Panc1 (cell line): Measurements from ENCODE around the gene DUOXA1.

ENCODE experiments used
- POLR2AphosphoS5 ChIP-seq: IDR thresholded peaks from 2 replicates; pipeline ENCODE4 v1.6.1; 2012; ENCODE audit warnings: mild to moderate bottlenecking, low read depth, low read length, moderate library complexity
- SIN3A ChIP-seq: IDR thresholded peaks from 2 replicates; pipeline ENCODE4 v1.6.1; 2012; ENCODE audit warnings: low read depth, mild to moderate bottlenecking, low read length, moderate library complexity, borderline replicate concordance; ENCODE audit not compliant: insufficient read depth
- TCF7L2 ChIP-seq: IDR thresholded peaks from 2 replicates; pipeline ENCODE4 v1.6.1; 2011; ENCODE audit warnings: mild to moderate bottlenecking, low read depth, low read length, inconsistent platforms
- TF ChIP-seq, protein P1 (sequence below): fragments of 450-650 bp; IDR thresholded peaks from 2 replicates; pipeline ENCODE4 v1.5.1; 2017; ENCODE audit warnings: mild to moderate bottlenecking
- TF ChIP-seq, protein P2 (sequence below), 2 experiments: IDR thresholded peaks; 2 replicates each; pipeline ENCODE4 v1.6.1; 2011 to 2012; ENCODE audit warnings: low read depth in 2 of 2, control low read depth in 1 of 2, low read length in 1 of 2, mild to moderate bottlenecking in 1 of 2, moderate library complexity in 1 of 2; ENCODE audit not compliant: insufficient read depth in 1 of 2

DNA sequence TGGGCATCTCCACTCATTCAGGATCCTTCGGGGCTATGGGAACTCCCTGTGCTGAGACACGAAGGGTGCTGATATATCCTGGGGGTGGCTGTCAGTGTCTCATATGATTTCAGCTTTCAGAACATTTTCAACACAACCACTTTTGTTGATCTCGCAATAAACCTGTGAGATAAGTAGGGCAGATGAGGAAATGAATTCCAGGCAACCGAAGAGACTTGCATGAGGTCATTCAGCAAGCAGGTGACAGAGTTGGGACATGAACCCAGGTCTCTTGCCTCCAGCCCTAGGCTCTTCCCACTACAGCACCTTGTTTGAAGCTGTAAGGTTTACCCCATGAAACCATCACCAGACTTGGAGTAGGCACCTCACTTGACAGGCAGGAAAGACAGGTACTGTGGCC lies 16.7 kb upstream of the DUOXA1 start:
- TF ChIP-seq, protein P1, sequence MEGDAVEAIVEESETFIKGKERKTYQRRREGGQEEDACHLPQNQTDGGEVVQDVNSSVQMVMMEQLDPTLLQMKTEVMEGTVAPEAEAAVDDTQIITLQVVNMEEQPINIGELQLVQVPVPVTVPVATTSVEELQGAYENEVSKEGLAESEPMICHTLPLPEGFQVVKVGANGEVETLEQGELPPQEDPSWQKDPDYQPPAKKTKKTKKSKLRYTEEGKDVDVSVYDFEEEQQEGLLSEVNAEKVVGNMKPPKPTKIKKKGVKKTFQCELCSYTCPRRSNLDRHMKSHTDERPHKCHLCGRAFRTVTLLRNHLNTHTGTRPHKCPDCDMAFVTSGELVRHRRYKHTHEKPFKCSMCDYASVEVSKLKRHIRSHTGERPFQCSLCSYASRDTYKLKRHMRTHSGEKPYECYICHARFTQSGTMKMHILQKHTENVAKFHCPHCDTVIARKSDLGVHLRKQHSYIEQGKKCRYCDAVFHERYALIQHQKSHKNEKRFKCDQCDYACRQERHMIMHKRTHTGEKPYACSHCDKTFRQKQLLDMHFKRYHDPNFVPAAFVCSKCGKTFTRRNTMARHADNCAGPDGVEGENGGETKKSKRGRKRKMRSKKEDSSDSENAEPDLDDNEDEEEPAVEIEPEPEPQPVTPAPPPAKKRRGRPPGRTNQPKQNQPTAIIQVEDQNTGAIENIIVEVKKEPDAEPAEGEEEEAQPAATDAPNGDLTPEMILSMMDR: no peak
- TF ChIP-seq POLR2AphosphoS5: no peak
- TF ChIP-seq, protein P2, sequence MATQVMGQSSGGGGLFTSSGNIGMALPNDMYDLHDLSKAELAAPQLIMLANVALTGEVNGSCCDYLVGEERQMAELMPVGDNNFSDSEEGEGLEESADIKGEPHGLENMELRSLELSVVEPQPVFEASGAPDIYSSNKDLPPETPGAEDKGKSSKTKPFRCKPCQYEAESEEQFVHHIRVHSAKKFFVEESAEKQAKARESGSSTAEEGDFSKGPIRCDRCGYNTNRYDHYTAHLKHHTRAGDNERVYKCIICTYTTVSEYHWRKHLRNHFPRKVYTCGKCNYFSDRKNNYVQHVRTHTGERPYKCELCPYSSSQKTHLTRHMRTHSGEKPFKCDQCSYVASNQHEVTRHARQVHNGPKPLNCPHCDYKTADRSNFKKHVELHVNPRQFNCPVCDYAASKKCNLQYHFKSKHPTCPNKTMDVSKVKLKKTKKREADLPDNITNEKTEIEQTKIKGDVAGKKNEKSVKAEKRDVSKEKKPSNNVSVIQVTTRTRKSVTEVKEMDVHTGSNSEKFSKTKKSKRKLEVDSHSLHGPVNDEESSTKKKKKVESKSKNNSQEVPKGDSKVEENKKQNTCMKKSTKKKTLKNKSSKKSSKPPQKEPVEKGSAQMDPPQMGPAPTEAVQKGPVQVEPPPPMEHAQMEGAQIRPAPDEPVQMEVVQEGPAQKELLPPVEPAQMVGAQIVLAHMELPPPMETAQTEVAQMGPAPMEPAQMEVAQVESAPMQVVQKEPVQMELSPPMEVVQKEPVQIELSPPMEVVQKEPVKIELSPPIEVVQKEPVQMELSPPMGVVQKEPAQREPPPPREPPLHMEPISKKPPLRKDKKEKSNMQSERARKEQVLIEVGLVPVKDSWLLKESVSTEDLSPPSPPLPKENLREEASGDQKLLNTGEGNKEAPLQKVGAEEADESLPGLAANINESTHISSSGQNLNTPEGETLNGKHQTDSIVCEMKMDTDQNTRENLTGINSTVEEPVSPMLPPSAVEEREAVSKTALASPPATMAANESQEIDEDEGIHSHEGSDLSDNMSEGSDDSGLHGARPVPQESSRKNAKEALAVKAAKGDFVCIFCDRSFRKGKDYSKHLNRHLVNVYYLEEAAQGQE (IDR thresholded peaks at IDR 0.05; ENCODE audit: insufficient read depth in 1 of 2, low read depth in 2 of 2, low read length in 1 of 2): no peak
- no peak for TF ChIP-seq SIN3A
- no peak for TF ChIP-seq TCF7L2
